ENCODE data around the gene RELN. TPM values are rescaled to one million over a fixed set of nuclear protein-coding genes. Genes with fewer than 3 reads are reported as not detected.

Gene RELN
- total RNA-seq, 2 donors from 2014 or later: not detected

DNA sequence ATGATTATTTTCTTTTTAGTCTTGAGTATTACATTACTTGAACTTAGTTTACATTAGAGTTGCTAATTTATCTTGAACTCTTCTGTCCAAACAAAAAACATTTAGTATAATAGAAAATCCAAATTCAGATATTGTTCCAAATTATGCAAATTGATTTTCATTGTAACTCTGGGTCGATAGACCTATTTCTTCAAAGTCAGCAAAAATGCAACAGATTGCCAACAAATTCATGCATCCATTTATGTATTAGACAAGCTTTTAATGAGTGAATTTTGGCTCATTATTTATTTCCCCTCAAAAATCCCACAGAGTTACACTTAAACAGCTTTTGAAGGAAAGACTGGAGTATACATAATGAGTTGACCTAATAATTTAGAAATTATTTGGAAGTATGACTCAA lies 240.8 kb downstream of the RELN start:
- no peaks in the 10 kb centered on the region for H3K36me3 Mint-ChIP-seq
- H3K27me3 Mint-ChIP-seq: no peaks in the 10 kb centered on the region
- ATAC-seq: no peak
- no peaks in the 10 kb centered on the region for H3K9me3 Mint-ChIP-seq
- no peak overlapping the region for H3K27ac Mint-ChIP-seq
- no peak overlapping the region for H3K4me3 Mint-ChIP-seq
- no peaks in the 10 kb centered on the region for H3K4me1 Mint-ChIP-seq (ENCODE audit: low read depth in 2 of 2)
- no peak for DNase-seq (ENCODE audit: low spot score)

DNA sequence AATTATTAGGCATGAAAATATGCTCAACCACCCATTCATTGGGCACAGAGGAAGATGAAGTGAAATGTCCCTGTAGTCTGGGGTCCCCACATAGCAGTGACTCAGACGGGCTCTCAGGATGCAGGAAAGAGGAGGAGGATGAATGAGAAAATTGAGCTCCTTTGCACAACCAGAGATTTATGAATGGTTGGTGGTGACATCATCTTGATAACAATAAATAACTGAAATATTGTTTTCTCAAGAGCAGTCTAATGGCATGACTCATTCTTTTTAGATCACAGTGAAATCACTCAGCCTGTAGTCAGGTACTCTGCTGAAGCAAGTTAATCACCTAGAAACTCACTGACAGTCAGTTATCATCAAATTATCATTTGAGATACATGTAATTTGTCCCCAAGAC lies 254.1 kb downstream of the RELN start:
- Mint-ChIP-seq H3K36me3 (no peaks in the 10 kb centered on the region), H3K4me1 (ENCODE audit: low read depth in 2 of 2) (no peaks in the 10 kb centered on the region), H3K9me3 (peaks cover 7% of the 10 kb centered on the region), H3K27me3 (no peaks in the 10 kb centered on the region), H3K27ac (no peak overlapping the region), H3K4me3 (no peak overlapping the region)
- DNase-seq (ENCODE audit: low spot score) (no peak), ATAC-seq (no peak)

GRCh38 chr7:103731169-103731568 lies 258.3 kb downstream of the RELN start:
- Mint-ChIP-seq H3K36me3 (no peaks in the 10 kb centered on the region), H3K4me3 (no peak overlapping the region), H3K27me3 (no peaks in the 10 kb centered on the region), H3K9me3 (no peaks in the 10 kb centered on the region), H3K27ac (no peak overlapping the region), H3K4me1 (ENCODE audit: low read depth in 2 of 2) (no peaks in the 10 kb centered on the region)
- ATAC-seq (no peak), DNase-seq (ENCODE audit: low spot score) (no peak)

GRCh38 chr7:103729026-103729425 lies 260.4 kb downstream of the RELN start:
- H3K27me3 Mint-ChIP-seq: no peaks in the 10 kb centered on the region
- no peaks in the 10 kb centered on the region for H3K36me3 Mint-ChIP-seq
- no peaks in the 10 kb centered on the region for H3K4me1 Mint-ChIP-seq (ENCODE audit: low read depth in 2 of 2)
- no peak overlapping the region for H3K4me3 Mint-ChIP-seq
- H3K9me3 Mint-ChIP-seq: no peaks in the 10 kb centered on the region
- ATAC-seq (no peak), DNase-seq (ENCODE audit: low spot score) (no peak)
- no peak overlapping the region for H3K27ac Mint-ChIP-seq

- Mint-ChIP-seq H3K36me3 (no peaks in the 10 kb centered on the region), H3K4me3 (no peak overlapping the region), H3K9me3 (no peaks in the 10 kb centered on the region), H3K27ac (no peak overlapping the region), H3K4me1 (ENCODE audit: low read depth in 2 of 2) (no peaks in the 10 kb centered on the region), H3K27me3 (no peaks in the 10 kb centered on the region)
- DNase-seq (ENCODE audit: low spot score) (no peak), ATAC-seq (no peak)
Measured at GRCh38 chr7:103727982-103728610, 261.4 kb downstream of the RELN start.

- ATAC-seq (no peak), DNase-seq (ENCODE audit: low spot score) (no peak)
- Mint-ChIP-seq H3K9me3 (no peaks in the 10 kb centered on the region), H3K36me3 (no peaks in the 10 kb centered on the region), H3K4me3 (no peak overlapping the region), H3K27ac (no peak overlapping the region), H3K4me1 (ENCODE audit: low read depth in 2 of 2) (no peaks in the 10 kb centered on the region), H3K27me3 (peaks cover 3 to 8% of the 10 kb centered on the region in 2 donors)
Measured at GRCh38 chr7:103719070-103719469, 270.4 kb downstream of the RELN start.

- ATAC-seq: no peak
- no peak overlapping the region for H3K27ac Mint-ChIP-seq
- no peaks in the 10 kb centered on the region for H3K9me3 Mint-ChIP-seq
- no peak for DNase-seq (ENCODE audit: low spot score)
- no peaks in the 10 kb centered on the region for H3K4me1 Mint-ChIP-seq (ENCODE audit: low read depth in 2 of 2)
- no peaks in the 10 kb centered on the region for H3K36me3 Mint-ChIP-seq
- H3K4me3 Mint-ChIP-seq: no peak overlapping the region
- peaks cover 3 to 8% of the 10 kb centered on the region in 2 donors for H3K27me3 Mint-ChIP-seq
Measured at GRCh38 chr7:103718482-103719061, 270.9 kb downstream of the RELN start.

- DNase-seq (ENCODE audit: low spot score) (no peak), ATAC-seq (no peak)
- no peaks in the 10 kb centered on the region for H3K9me3 Mint-ChIP-seq
- no peak overlapping the region for H3K27ac Mint-ChIP-seq
- peaks cover 3 to 8% of the 10 kb centered on the region in 2 donors for H3K27me3 Mint-ChIP-seq
- H3K36me3 Mint-ChIP-seq: no peaks in the 10 kb centered on the region
- H3K4me1 Mint-ChIP-seq (ENCODE audit: low read depth in 2 of 2): no peaks in the 10 kb centered on the region
- H3K4me3 Mint-ChIP-seq: no peak overlapping the region
Measured at GRCh38 chr7:103717574-103717973, 271.9 kb downstream of the RELN start.

DNA sequence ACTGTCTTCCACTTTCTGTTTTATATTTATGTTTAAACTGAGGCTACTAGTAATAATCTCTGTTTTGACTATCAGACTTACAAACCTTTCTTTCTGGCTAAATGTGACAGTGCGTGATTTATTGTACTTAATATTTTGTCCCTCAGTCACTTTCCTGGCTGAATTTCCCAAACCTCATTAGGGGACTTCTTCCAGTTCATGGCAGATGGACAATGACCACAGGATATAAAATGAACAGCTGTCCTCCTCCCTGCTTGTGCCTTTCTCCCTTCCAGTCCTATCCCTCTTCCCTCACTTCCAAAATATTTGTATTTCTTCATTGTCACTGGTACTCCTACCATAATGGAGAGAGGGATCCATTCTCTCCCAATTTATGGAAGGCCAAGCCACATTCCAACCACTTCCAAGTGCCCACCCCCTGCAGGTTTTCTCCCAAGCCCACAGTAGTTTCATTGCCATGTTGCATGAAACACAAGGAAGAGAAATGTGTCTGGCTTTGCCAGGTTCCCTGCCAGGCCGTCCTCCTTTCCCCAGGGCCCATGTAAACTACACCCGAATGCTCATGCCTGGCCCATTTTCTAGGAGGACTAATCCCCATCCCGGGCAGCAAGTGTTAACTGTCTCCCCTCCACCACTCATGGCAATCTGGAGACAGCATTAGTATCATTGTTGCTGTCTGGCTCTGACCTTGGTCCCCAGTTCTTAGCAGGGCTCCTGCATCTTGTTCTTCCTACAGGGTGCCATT lies 273.9 kb downstream of the RELN start:
- ATAC-seq: no peak
- Mint-ChIP-seq H3K27me3 (no peaks in the 10 kb centered on the region), H3K27ac (no peak overlapping the region), H3K4me1 (ENCODE audit: low read depth in 2 of 2) (no peaks in the 10 kb centered on the region), H3K4me3 (no peak overlapping the region), H3K36me3 (no peaks in the 10 kb centered on the region), H3K9me3 (no peaks in the 10 kb centered on the region)
- no peak for DNase-seq (ENCODE audit: low spot score)

- Mint-ChIP-seq H3K4me3 (no peak overlapping the region), H3K4me1 (ENCODE audit: low read depth in 2 of 2) (no peaks in the 10 kb centered on the region), H3K27ac (no peak overlapping the region), H3K36me3 (no peaks in the 10 kb centered on the region), H3K9me3 (no peaks in the 10 kb centered on the region), H3K27me3 (no peaks in the 10 kb centered on the region)
- ATAC-seq (no peak), DNase-seq (ENCODE audit: low spot score) (no peak)
Measured at GRCh38 chr7:103714376-103714927, 275.0 kb downstream of the RELN start.

DNA sequence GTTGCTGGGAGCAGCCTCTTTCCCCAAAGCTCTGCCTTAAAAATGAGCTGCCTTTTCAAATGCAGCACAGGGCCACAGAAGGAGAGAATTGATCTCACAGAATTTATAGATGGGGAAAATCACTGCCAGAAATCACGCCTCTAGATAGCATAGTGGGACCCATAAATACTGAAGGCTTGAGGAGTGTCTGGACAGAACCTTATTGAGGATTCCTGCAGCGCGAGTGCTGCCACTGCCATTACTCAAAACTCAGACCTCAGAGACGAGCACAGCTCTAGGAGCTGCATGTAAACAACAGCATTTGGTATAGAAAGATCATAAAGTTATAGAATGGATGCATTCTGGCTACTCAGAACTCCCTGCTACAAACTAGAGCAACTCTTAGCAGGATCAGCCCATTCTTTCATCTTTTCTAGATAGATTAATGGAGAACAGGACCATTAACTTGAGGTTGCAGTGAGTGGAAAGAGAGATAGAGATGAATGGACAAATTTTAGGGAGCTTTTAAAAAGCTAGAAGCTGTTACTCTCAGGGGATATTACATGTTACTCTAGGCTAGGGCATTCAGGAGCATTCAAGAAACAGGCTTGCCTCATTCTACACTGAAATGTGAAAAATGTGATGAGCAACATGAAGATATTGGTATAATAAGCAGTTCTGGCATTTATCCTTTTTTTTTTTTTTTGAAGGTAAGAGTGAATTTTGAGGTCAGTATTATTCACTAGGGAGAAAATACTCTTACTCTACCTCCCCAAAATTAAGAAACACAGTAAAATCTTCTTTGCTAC lies 276.3 kb downstream of the RELN start:
- ATAC-seq (no peak), DNase-seq (ENCODE audit: low spot score) (no peak)
- no peak overlapping the region for H3K4me3 Mint-ChIP-seq
- H3K27ac Mint-ChIP-seq: no peak overlapping the region
- no peaks in the 10 kb centered on the region for H3K9me3 Mint-ChIP-seq
- no peaks in the 10 kb centered on the region for H3K27me3 Mint-ChIP-seq
- no peaks in the 10 kb centered on the region for H3K36me3 Mint-ChIP-seq
- H3K4me1 Mint-ChIP-seq (ENCODE audit: low read depth in 2 of 2): no peaks in the 10 kb centered on the region

DNA sequence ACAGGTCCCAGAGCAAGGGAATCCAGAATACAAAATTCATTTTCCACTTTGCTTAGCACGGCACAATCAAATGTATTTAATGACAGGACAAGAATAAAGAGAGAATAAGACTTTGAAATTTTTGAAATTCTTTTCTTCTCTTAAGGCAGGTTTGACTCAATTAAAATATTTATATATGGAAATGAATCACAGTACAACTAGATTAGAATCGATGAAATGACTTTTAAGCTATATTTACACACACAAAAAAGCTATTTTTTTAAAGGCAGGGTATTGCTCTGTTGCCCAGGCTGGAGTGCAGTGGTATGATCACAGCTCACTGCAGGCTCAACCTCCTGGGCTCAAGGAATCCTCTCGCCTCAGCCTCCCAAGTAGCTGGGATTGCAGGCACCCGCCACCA lies 278.0 kb downstream of the RELN start:
- Mint-ChIP-seq H3K27me3 (no peaks in the 10 kb centered on the region), H3K4me3 (no peak overlapping the region), H3K36me3 (no peaks in the 10 kb centered on the region), H3K4me1 (ENCODE audit: low read depth in 2 of 2) (no peaks in the 10 kb centered on the region), H3K9me3 (no peaks in the 10 kb centered on the region), H3K27ac (no peak overlapping the region)
- no peak for DNase-seq (ENCODE audit: low spot score)
- ATAC-seq: no peak

DNA sequence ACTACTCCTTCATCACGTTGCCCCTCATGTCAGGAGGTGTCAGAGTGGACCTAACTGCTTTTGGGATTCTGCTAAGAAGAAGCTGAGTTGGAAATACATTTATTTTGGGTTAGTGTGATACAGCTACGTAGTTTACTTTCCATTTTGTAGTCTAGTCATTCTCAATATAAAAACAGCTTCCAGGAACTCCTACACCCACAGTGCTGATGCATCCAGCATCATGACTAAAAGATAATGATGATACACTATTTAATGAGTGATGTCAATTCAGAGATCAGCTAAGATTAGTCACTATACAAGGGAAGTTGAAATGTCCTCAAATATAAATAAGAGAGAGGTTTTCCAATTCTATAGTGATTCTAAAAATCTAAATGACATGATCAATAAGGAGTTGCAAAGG lies 279.2 kb downstream of the RELN start:
- H3K9me3 Mint-ChIP-seq: no peaks in the 10 kb centered on the region
- no peak overlapping the region for H3K4me3 Mint-ChIP-seq
- DNase-seq (ENCODE audit: low spot score) (no peak), ATAC-seq (no peak)
- no peaks in the 10 kb centered on the region for H3K36me3 Mint-ChIP-seq
- H3K27me3 Mint-ChIP-seq: no peaks in the 10 kb centered on the region
- no peak overlapping the region for H3K27ac Mint-ChIP-seq
- H3K4me1 Mint-ChIP-seq (ENCODE audit: low read depth in 2 of 2): no peaks in the 10 kb centered on the region

DNA sequence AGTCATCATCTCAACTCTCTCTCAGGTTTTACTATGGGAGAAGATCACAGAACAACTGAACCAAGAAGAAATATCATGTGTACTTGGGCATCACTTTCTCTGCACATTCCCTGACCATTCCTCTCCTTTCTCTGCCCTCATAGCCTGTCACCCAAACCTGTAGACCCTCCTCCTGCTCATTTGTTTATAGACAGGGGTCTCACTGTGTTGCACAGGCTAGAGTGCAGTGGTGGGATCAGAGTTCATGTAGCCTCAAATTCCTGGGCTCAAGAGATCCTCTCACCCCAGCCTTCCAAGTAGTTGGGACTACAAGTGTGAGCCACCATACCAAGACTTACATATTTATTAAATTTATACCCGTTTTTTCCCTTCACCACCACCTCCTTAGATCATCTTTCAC lies 282.7 kb downstream of the RELN start:
- Mint-ChIP-seq H3K4me1 (ENCODE audit: low read depth in 2 of 2) (no peaks in the 10 kb centered on the region), H3K27ac (no peak overlapping the region), H3K36me3 (no peaks in the 10 kb centered on the region), H3K27me3 (no peaks in the 10 kb centered on the region), H3K4me3 (no peak overlapping the region), H3K9me3 (no peaks in the 10 kb centered on the region)
- DNase-seq (ENCODE audit: low spot score): no peak
- ATAC-seq: no peak

All from natural killer cell treated with Interleukin-12 subunit alpha and Interleukin-12 subunit beta and Interleukin-15 and Interleukin-18, amount 100 ng/mL, for 72 hours (primary cell).